ENCODE measurements around the gene RBFA.

DNA sequence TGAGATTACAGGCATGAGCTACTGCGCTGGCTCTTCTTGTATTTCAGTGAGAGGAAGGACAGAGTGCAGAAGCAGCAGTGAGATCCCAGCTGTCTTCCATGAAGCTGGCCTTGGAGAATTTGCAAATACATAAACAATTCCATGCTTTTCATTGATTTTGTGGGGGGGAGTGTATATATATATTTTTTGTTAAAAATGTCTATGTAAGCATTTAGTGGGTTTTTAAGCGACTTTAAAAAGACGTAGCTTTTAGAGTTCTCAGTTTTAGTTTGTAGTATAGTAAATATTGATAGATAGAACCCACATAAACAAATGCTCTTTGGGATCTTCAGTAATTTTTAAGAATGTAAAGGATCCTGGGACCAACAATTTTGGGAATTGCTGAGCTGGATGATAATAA, 6.3 kb downstream of the RBFA start:
- no peak for TF ChIP-seq POLR2A (IDR thresholded peaks at IDR 0.05)
- TF ChIP-seq, protein P1, sequence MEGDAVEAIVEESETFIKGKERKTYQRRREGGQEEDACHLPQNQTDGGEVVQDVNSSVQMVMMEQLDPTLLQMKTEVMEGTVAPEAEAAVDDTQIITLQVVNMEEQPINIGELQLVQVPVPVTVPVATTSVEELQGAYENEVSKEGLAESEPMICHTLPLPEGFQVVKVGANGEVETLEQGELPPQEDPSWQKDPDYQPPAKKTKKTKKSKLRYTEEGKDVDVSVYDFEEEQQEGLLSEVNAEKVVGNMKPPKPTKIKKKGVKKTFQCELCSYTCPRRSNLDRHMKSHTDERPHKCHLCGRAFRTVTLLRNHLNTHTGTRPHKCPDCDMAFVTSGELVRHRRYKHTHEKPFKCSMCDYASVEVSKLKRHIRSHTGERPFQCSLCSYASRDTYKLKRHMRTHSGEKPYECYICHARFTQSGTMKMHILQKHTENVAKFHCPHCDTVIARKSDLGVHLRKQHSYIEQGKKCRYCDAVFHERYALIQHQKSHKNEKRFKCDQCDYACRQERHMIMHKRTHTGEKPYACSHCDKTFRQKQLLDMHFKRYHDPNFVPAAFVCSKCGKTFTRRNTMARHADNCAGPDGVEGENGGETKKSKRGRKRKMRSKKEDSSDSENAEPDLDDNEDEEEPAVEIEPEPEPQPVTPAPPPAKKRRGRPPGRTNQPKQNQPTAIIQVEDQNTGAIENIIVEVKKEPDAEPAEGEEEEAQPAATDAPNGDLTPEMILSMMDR (IDR thresholded peaks at IDR 0.05) = no peak
